ENCODE data around the gene SLC27A2. TPM values are rescaled to one million over a fixed set of nuclear protein-coding genes. Genes with fewer than 3 reads are reported as not detected.

Gene SLC27A2
- total RNA-seq, 1 experiment from 2014 or later, result 8.1 TPM

- no peaks in the 10 kb centered on the region for H3K4me1 ChIP-seq (ENCODE audit: insufficient read depth, low read length)
- no TSS peak for BruUV-seq (replicated peaks)
- H3K27ac ChIP-seq (ENCODE audit: low read length), result no peak overlapping the region
- H2AFZ ChIP-seq (ENCODE audit: low read length), result no peak overlapping the region
- ChIA-PET CTCF (no interaction called here), POLR2A (ENCODE audit: unreplicated experiment) (no interaction called here)
- no peak overlapping the region for H3K4me2 ChIP-seq (ENCODE audit: low read length)
- H3K79me2 ChIP-seq (ENCODE audit: low read length), result no peaks in the 10 kb centered on the region
- no peak overlapping the region for H3K4me3 ChIP-seq (ENCODE audit: low read length)
- H3K36me3 ChIP-seq (ENCODE audit: low read depth, low read length), result peaks cover 2% of the 10 kb centered on the region; the same call in 1 of the 2 replicates
- no peaks in the 10 kb centered on the region for H4K20me1 ChIP-seq (ENCODE audit: low read length)
- ATAC-seq (no peak), DNase-seq (no peak)
- H3K9ac ChIP-seq (ENCODE audit: low read length), result no peak overlapping the region
- intact Hi-C loops (cut with micrococcal nuclease), result no loop called here
- no peaks in the 10 kb centered on the region for H3K9me3 ChIP-seq (ENCODE audit: low read length)
- TF ChIP-seq EZH2 (IDR thresholded peaks at IDR 0.05; ENCODE audit: low read length, unreplicated experiment) (no peak), CTCF (conservative IDR thresholded peaks at IDR 0.05; ENCODE audit: low read depth, low read length) (no peak), EZH2phosphoT487 (IDR thresholded peaks at IDR 0.05; ENCODE audit: borderline replicate concordance, low read length) (no peak)
- H3K9me2 ChIP-seq (replicated peaks; ENCODE audit: low read length), result no peaks in the 10 kb centered on the region
- H3K27me3 ChIP-seq (ENCODE audit: low read length), result no peaks in the 10 kb centered on the region
- H3F3A ChIP-seq (ENCODE audit: low read length, unreplicated experiment), result no peaks in the 10 kb centered on the region
Observed at GRCh38 chr15:50280271-50280670, 98.3 kb downstream of the SLC27A2 start.

GRCh38 chr15:50281427-50281826, 99.4 kb downstream of the SLC27A2 start:
- no TSS peak for BruUV-seq (replicated peaks)
- TF ChIP-seq EZH2 (IDR thresholded peaks at IDR 0.05; ENCODE audit: low read length, unreplicated experiment) (no peak), EZH2phosphoT487 (IDR thresholded peaks at IDR 0.05; ENCODE audit: borderline replicate concordance, low read length) (no peak), CTCF (conservative IDR thresholded peaks at IDR 0.05; ENCODE audit: low read depth, low read length) (no peak)
- H4K20me1 ChIP-seq (ENCODE audit: low read length), result no peaks in the 10 kb centered on the region
- H2AFZ ChIP-seq (ENCODE audit: low read length), result no peak overlapping the region
- intact Hi-C loops (cut with micrococcal nuclease), result no loop called here
- ChIA-PET POLR2A (ENCODE audit: unreplicated experiment) (no interaction called here), CTCF (no interaction called here)
- no peaks in the 10 kb centered on the region for H3K9me3 ChIP-seq (ENCODE audit: low read length)
- ATAC-seq, result no peak
- no peak overlapping the region for H3K4me3 ChIP-seq (ENCODE audit: low read length)
- no peaks in the 10 kb centered on the region for H3K9me2 ChIP-seq (replicated peaks; ENCODE audit: low read length)
- no peaks in the 10 kb centered on the region for H3K79me2 ChIP-seq (ENCODE audit: low read length)
- no peaks in the 10 kb centered on the region for H3K27me3 ChIP-seq (ENCODE audit: low read length)
- DNase-seq, result no peak
- no peaks in the 10 kb centered on the region for H3K4me1 ChIP-seq (ENCODE audit: insufficient read depth, low read length)
- no peaks in the 10 kb centered on the region for H3F3A ChIP-seq (ENCODE audit: low read length, unreplicated experiment)
- peaks cover 6% of the 10 kb centered on the region; the same call in 1 of the 2 replicates for H3K36me3 ChIP-seq (ENCODE audit: low read depth, low read length)
- H3K4me2 ChIP-seq (ENCODE audit: low read length), result no peak overlapping the region
- H3K9ac ChIP-seq (ENCODE audit: low read length), result no peak overlapping the region
- no peak overlapping the region for H3K27ac ChIP-seq (ENCODE audit: low read length)

Other genes starting within 250 kb of the SLC27A2 start
- gene ATP8B4, start 63.0 kb upstream of the SLC27A2 start, total RNA-seq (2014; rRNA removed), result not detected in 2 replicates
- not detected in 2 replicates for gene HDC, start 83.5 kb downstream of the SLC27A2 start, total RNA-seq (2014; rRNA removed)
- gene GABPB1, start 173.0 kb downstream of the SLC27A2 start, total RNA-seq (2014; rRNA removed), result 34.2 and 39.7 TPM in 2 replicates
- 24.6 and 25.1 TPM in 2 replicates for gene USP8, start 242.2 kb downstream of the SLC27A2 start, total RNA-seq (2014; rRNA removed)

All from PC-3 (cell line).